DND-41 (cell line): Measurements from ENCODE around the gene PPP2CA.

Experiments
- CTCF ChIP-seq: IDR thresholded peaks from 2 replicates; pipeline ENCODE4 v1.5.1; 2012; ENCODE audit warnings: borderline replicate concordance, low read length, moderate library complexity, mild to moderate bottlenecking; ENCODE audit not compliant: poor library complexity, severe bottlenecking; ENCODE audit errors: extremely low read depth
- EZH2 ChIP-seq: IDR thresholded peaks from 3 replicates; pipeline ENCODE4 v1.6.1; 2012; ENCODE audit warnings: borderline replicate concordance, low read depth, mild to moderate bottlenecking, moderate library complexity, low read length, inconsistent platforms; ENCODE audit not compliant: severe bottlenecking

DNA sequence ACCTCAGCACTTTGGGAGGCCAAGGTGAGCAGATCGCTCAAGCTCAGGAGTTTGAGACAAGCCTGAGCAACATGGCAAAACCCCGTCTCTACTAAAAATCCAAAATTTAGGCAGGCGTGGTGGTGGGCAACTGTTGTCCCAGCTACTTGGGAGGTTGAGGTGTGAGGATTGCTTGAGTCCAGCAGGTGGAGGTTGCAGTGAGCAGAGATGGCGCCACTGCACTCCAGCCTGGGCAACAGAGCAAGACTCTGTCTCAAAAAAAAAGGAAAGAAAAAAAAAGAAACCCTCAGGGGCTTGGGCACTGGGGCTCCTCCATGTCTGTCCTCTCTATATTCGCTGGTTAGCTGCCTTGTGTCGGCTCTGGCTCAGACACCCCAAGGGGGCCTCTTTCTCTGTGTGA lies 10.9 kb upstream of the PPP2CA start:
- TF ChIP-seq CTCF (no peak), EZH2 (no peak)
